Thyroid gland (tissue), 4 donors: ENCODE data around the gene SPINT4.

Experiments
- POLR2A ChIP-seq, 2 donors: fragments of 450-650 bp; IDR thresholded peaks; one replicate each; pipeline ENCODE4 v1.6.1; 2017; ENCODE audit warnings: antibody characterized with exemption in 2 of 2, mild to moderate bottlenecking in 2 of 2, moderate library complexity in 1 of 2
- TF ChIP-seq, protein P1 (sequence below), 6 experiments: fragments of 200-600 bp in 3 of 6; fragments of 450-650 bp in 3 of 6; sonication (generic) in 3 of 6; IDR thresholded peaks; one replicate each; pipeline ENCODE4 v1.5.1; 2016 to 2019; ENCODE audit warnings: antibody characterized with exemption in 6 of 6, mild to moderate bottlenecking in 2 of 6, inconsistent platforms in 1 of 6, moderate library complexity in 1 of 6

GRCh38 chr20:45772693-45773092, 50.5 kb downstream of the SPINT4 start:
- TF ChIP-seq, protein P1, sequence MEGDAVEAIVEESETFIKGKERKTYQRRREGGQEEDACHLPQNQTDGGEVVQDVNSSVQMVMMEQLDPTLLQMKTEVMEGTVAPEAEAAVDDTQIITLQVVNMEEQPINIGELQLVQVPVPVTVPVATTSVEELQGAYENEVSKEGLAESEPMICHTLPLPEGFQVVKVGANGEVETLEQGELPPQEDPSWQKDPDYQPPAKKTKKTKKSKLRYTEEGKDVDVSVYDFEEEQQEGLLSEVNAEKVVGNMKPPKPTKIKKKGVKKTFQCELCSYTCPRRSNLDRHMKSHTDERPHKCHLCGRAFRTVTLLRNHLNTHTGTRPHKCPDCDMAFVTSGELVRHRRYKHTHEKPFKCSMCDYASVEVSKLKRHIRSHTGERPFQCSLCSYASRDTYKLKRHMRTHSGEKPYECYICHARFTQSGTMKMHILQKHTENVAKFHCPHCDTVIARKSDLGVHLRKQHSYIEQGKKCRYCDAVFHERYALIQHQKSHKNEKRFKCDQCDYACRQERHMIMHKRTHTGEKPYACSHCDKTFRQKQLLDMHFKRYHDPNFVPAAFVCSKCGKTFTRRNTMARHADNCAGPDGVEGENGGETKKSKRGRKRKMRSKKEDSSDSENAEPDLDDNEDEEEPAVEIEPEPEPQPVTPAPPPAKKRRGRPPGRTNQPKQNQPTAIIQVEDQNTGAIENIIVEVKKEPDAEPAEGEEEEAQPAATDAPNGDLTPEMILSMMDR (IDR thresholded peaks at IDR 0.05): no peak
- no peak for TF ChIP-seq POLR2A (IDR thresholded peaks at IDR 0.05)
